ENCODE measurements around the gene ENTPD8. TPM values are rescaled to one million over a fixed set of nuclear protein-coding genes. Genes with fewer than 3 reads are reported as not detected.

The ENTPD8 gene
- total and polyA plus RNA-seq, 2 donors (not counting 3 experiments of a cell fraction or from before 2014, with no cell fraction given) = 0.44 to 0.51 TPM

GRCh38 chr9:137427454-137428310 lies 13.5 kb downstream of the ENTPD8 start:
- no peak for DNase-seq (ENCODE audit: low read depth, low spot score)
- H3K9ac ChIP-seq (replicated peaks; ENCODE audit: extremely low read depth, insufficient read depth, low read length) = no peak overlapping the region
- intact Hi-C loops (cut with micrococcal nuclease) = loop anchor here (10.0 kb wide), 1 partner anchor 97 kb away; no protein-coding TSS in a partner anchor
- dilution Hi-C loops (cut with MboI; ENCODE audit: extremely low pct_ligation_motif_present, low sequenced_read_pairs) = no loop called here
- no peaks in the 10 kb centered on the region for H3K36me3 ChIP-seq (ENCODE audit: control insufficient read depth in 2 of 2, extremely low read depth in 1 of 2, insufficient read depth in 2 of 2, low read length in 2 of 2)
- H3K9me1 ChIP-seq (replicated peaks; ENCODE audit: control insufficient read depth, extremely low read depth, insufficient read depth, low read length) = no peaks in the 10 kb centered on the region
- H3K4me3 ChIP-seq (replicated peaks in 1 of 3; ENCODE audit: insufficient read depth in 1 of 3, low read depth in 1 of 3, low read length in 3 of 3) = no peak overlapping the region
- CTCF ChIA-PET = no interaction called here
- H4K20me1 ChIP-seq (replicated peaks; ENCODE audit: control insufficient read depth, extremely low read depth, insufficient read depth, low read length) = no peaks in the 10 kb centered on the region
- BruUV-seq (replicated peaks) = no TSS peak
- POLR2A ChIA-PET = no interaction called here
- peaks cover 4% of the 10 kb centered on the region for H3K4me1 ChIP-seq (ENCODE audit: control insufficient read depth, extremely low read depth, insufficient read depth, low read length)
- no peak overlapping the region for H3K4me2 ChIP-seq (ENCODE audit: insufficient read depth, low read length)
- no peaks in the 10 kb centered on the region for H3K9me3 ChIP-seq (replicated peaks; ENCODE audit: control insufficient read depth, insufficient read depth, low read length)
- FAIRE-seq = no peak
- H2AFZ ChIP-seq (ENCODE audit: low read depth, low read length) = no peak overlapping the region
- H3K79me2 ChIP-seq (ENCODE audit: control insufficient read depth, insufficient read depth, low read length) = no peaks in the 10 kb centered on the region
- H3K27me3 ChIP-seq (ENCODE audit: control insufficient read depth in 2 of 2, insufficient read depth in 2 of 2, low read length in 2 of 2) = no peaks in the 10 kb centered on the region
- no peak overlapping the region for H3K27ac ChIP-seq (ENCODE audit: insufficient read depth, low read depth, low read length)
- TF ChIP-seq EZH2 (IDR thresholded peaks at IDR 0.05; ENCODE audit: borderline replicate concordance, low read depth, low read length, severe bottlenecking) = no peak
- no peak for TF ChIP-seq POLR2AphosphoS5 (IDR thresholded peaks at IDR 0.05; ENCODE audit: insufficient read depth, low read depth, low read length)
- TF ChIP-seq FOS (IDR thresholded peaks at IDR 0.05; ENCODE audit: borderline replicate concordance, insufficient read depth, low read length) = no peak
- no peak for TF ChIP-seq CTCF (IDR thresholded peaks at IDR 0.05; ENCODE audit: extremely low read depth in 1 of 2, insufficient read depth in 1 of 2, low read depth in 1 of 2, low read length in 2 of 2)
- no peak for TF ChIP-seq MYC (IDR thresholded peaks at IDR 0.05; ENCODE audit: low read depth, low read length)
- TF ChIP-seq GATA2 (IDR thresholded peaks at IDR 0.05; ENCODE audit: insufficient read depth, insufficient read length, low read depth, low read length) = no peak
- no peak for TF ChIP-seq MAX (IDR thresholded peaks at IDR 0.05; ENCODE audit: insufficient read depth, insufficient read length)
- no peak for TF ChIP-seq JUN (IDR thresholded peaks at IDR 0.05; ENCODE audit: borderline replicate concordance, insufficient read depth, insufficient read length, low read depth)
- no peak for TF ChIP-seq POLR2A (IDR thresholded peaks at IDR 0.05; ENCODE audit: low read depth, low read length)

Measured in endothelial cell of umbilical vein (primary cell).